IMR-90 (cell line): ENCODE measurements around the gene ATF6B. TPM values are rescaled to one million over a fixed set of nuclear protein-coding genes. Genes with fewer than 3 reads are reported as not detected.

ENCODE experiments used
- ATAC-seq: fragments of 200-7000 bp; cut with Tn5 transposase; 2 replicates; pipeline ENCODE4 v1.9.1; 2020; ENCODE audit warnings: low read depth, mild to moderate bottlenecking, moderate library complexity
- BruUV-seq: library from RNA; stranded (reverse); fragments of 400-500 nt; replicated peaks from 2 replicates; lab custom pipeline; 2021; lab: Mats Ljungman, UMichigan
- CTCF ChIA-PET: fragments of 300-600 bp; formaldehyde crosslinking; extraction: SDS; loops from one replicate; lab custom pipeline; 2021; ENCODE audit warnings: antibody characterized with exemption; lab: Yijun Ruan, JAX
- POLR2A ChIA-PET: fragments of 300-600 bp; sonication (Branson Sonifier 250); formaldehyde crosslinking; loops from one replicate; lab custom pipeline; 2022; ENCODE audit warnings: antibody characterized with exemption; ENCODE audit not compliant: unreplicated experiment; lab: Charles Lee
- DNase-seq: peaks from one replicate; pipeline ENCODE4 v3.0.0; 2013
- H2AFZ ChIP-seq: replicated peaks from 2 replicates; pipeline ENCODE3; 2013; ENCODE audit warnings: low read length, mild to moderate bottlenecking; ENCODE audit not compliant: poor library complexity
- H2AK5ac ChIP-seq: 2 replicates; pipeline ENCODE4 v1.6.1; 2013; ENCODE audit warnings: low read depth, low read length, inconsistent platforms
- H2AK9ac ChIP-seq: replicated peaks from 2 replicates; pipeline ENCODE3; 2013; ENCODE audit warnings: mild to moderate bottlenecking, low read depth, low read length, moderate library complexity; ENCODE audit not compliant: poor library complexity
- H2BK120ac ChIP-seq: 2 replicates; pipeline ENCODE4 v1.6.1; 2013; ENCODE audit warnings: low read depth, low read length, inconsistent platforms
- H2BK15ac ChIP-seq: 3 replicates; pipeline ENCODE4 v1.6.1; 2013; ENCODE audit warnings: low read depth, low read length, inconsistent platforms
- H2BK20ac ChIP-seq: 2 replicates; pipeline ENCODE4 v1.6.1; 2013; ENCODE audit warnings: low read depth, mild to moderate bottlenecking, inconsistent platforms, low read length, moderate library complexity
- H2BK5ac ChIP-seq: 2 replicates; pipeline ENCODE4 v1.6.1; 2013; ENCODE audit warnings: mild to moderate bottlenecking, low read depth, low read length, inconsistent platforms; ENCODE audit not compliant: poor library complexity, severe bottlenecking
- H3K14ac ChIP-seq: replicated peaks from 2 replicates; pipeline ENCODE4 v1.6.1; 2013; ENCODE audit warnings: low read depth, low read length, inconsistent platforms
- H3K18ac ChIP-seq: 2 replicates; pipeline ENCODE4 v1.6.1; 2013; ENCODE audit warnings: low read depth, low read length, control low read depth
- H3K23ac ChIP-seq: 2 replicates; pipeline ENCODE4 v1.6.1; 2013; ENCODE audit warnings: low read depth, low read length, inconsistent platforms
- H3K27ac ChIP-seq: 2 replicates; pipeline ENCODE4 v1.5.1; 2013; ENCODE audit warnings: mild to moderate bottlenecking, control low read depth, low read length; ENCODE audit not compliant: insufficient read depth
- H3K27me3 ChIP-seq: 2 replicates; pipeline ENCODE4 v1.6.1; 2013; ENCODE audit warnings: low read length; ENCODE audit not compliant: control insufficient read depth, insufficient read depth
- H3K36me3 ChIP-seq: 2 replicates; pipeline ENCODE4 v1.6.1; 2013; ENCODE audit warnings: low read length, mixed read lengths; ENCODE audit not compliant: control insufficient read depth, insufficient read depth
- H3K4ac ChIP-seq: 2 replicates; pipeline ENCODE4 v1.6.1; 2013; ENCODE audit warnings: low read depth, low read length, inconsistent platforms
- H3K4me1 ChIP-seq: 2 replicates; pipeline ENCODE4 v1.6.1; 2013; ENCODE audit warnings: low read length, mixed read lengths; ENCODE audit not compliant: control insufficient read depth, insufficient read depth
- H3K4me2 ChIP-seq: 2 replicates; pipeline ENCODE4 v1.6.1; 2013; ENCODE audit warnings: low read depth, mild to moderate bottlenecking, control low read depth, low read length, moderate library complexity
- H3K4me3 ChIP-seq: 2 replicates; pipeline ENCODE4 v1.5.1; 2013; ENCODE audit warnings: low read depth, mild to moderate bottlenecking, control low read depth, low read length, moderate library complexity; ENCODE audit not compliant: insufficient read depth
- H3K56ac ChIP-seq: 2 replicates; pipeline ENCODE4 v1.6.1; 2013; ENCODE audit warnings: low read length, inconsistent platforms; ENCODE audit not compliant: insufficient read depth; ENCODE audit errors: extremely low read depth
- H3K79me1 ChIP-seq, 2 experiments: 2 replicates each; pipeline ENCODE4 v1.6.1; 2013; ENCODE audit warnings: low read length in 2 of 2, inconsistent platforms in 1 of 2, low read depth in 1 of 2
- H3K9ac ChIP-seq: 2 replicates; pipeline ENCODE4 v1.6.1; 2013; ENCODE audit warnings: low read depth, low read length, control low read depth
- H3K9me1 ChIP-seq: 2 replicates; pipeline ENCODE4 v1.6.1; 2013; ENCODE audit warnings: low read length, inconsistent platforms; ENCODE audit not compliant: insufficient read depth
- H3K9me3 ChIP-seq: 2 replicates; pipeline ENCODE4 v1.6.1; 2013; ENCODE audit warnings: low read length; ENCODE audit not compliant: control insufficient read depth, insufficient read depth
- H4K20me1 ChIP-seq: 2 replicates; pipeline ENCODE4 v1.6.1; 2013; ENCODE audit warnings: low read length, inconsistent platforms; ENCODE audit not compliant: insufficient read depth
- H4K5ac ChIP-seq: 2 replicates; pipeline ENCODE4 v1.6.1; 2013; ENCODE audit warnings: mild to moderate bottlenecking, low read depth, low read length, control low read depth
- H4K8ac ChIP-seq, 2 experiments: 2 replicates each; pipeline ENCODE4 v1.6.1; 2013; ENCODE audit warnings: low read depth in 2 of 2, low read length in 2 of 2, control low read depth in 1 of 2, inconsistent platforms in 1 of 2
- H4K91ac ChIP-seq: 2 replicates; pipeline ENCODE4 v1.6.1; 2013; ENCODE audit warnings: low read depth, low read length, inconsistent platforms; ENCODE audit not compliant: insufficient read depth
- CEBPB ChIP-seq: IDR thresholded peaks from 2 replicates; pipeline ENCODE4 v1.6.1; 2012; ENCODE audit warnings: low read depth, low read length, improper control_type of control experiment
- CHD1 ChIP-seq: IDR thresholded peaks from 2 replicates; pipeline ENCODE4 v1.6.1; 2012; ENCODE audit warnings: low read depth, low read length, improper control_type of control experiment
- FOS ChIP-seq: fragments of 150-350 bp; IDR thresholded peaks from 2 replicates; pipeline ENCODE4 v1.6.1; 2016; ENCODE audit warnings: low read depth, low read length
- MAFK ChIP-seq: IDR thresholded peaks from 2 replicates; pipeline ENCODE4 v1.6.1; 2012; ENCODE audit warnings: low read depth, low read length, improper control_type of control experiment
- MAZ ChIP-seq: IDR thresholded peaks from 2 replicates; pipeline ENCODE4 v1.6.1; 2012; ENCODE audit warnings: low read depth, mild to moderate bottlenecking, low read length, improper control_type of control experiment, moderate library complexity, borderline replicate concordance
- MXI1 ChIP-seq: IDR thresholded peaks from 2 replicates; pipeline ENCODE4 v1.6.1; 2012; ENCODE audit warnings: low read depth, mild to moderate bottlenecking, low read length, moderate library complexity, borderline replicate concordance
- NFE2L2 ChIP-seq: fragments of 150-350 bp; IDR thresholded peaks from 2 replicates; pipeline ENCODE4 v1.6.1; 2016; ENCODE audit warnings: low read depth, mild to moderate bottlenecking, low read length
- POLR2A ChIP-seq: IDR thresholded peaks from 2 replicates; pipeline ENCODE4 v1.6.1; 2012; ENCODE audit warnings: mild to moderate bottlenecking, low read depth, low read length
- RAD21 ChIP-seq: IDR thresholded peaks from 2 replicates; pipeline ENCODE4 v1.6.1; 2012; ENCODE audit warnings: low read length, improper control_type of control experiment
- RCOR1 ChIP-seq: IDR thresholded peaks from 2 replicates; pipeline ENCODE4 v1.6.1; 2012; ENCODE audit warnings: mild to moderate bottlenecking, low read length, improper control_type of control experiment; ENCODE audit not compliant: insufficient replicate concordance
- RFX5 ChIP-seq: IDR thresholded peaks from 2 replicates; pipeline ENCODE4 v1.8.0; 2012; ENCODE audit warnings: low read depth, mild to moderate bottlenecking, low read length, moderate library complexity
- SMC3 ChIP-seq: fragments of 150-350 bp; IDR thresholded peaks from 2 replicates; pipeline ENCODE4 v1.6.1; 2016; ENCODE audit warnings: low read depth, mild to moderate bottlenecking, antibody characterized with exemption, low read length, moderate library complexity
- WGBS, 2 experiments: methylation state at CpG; one replicate each; pipeline versions ENCODE4 v1.1.5 to v1.1.7; 2013; ENCODE audit warnings: missing lambda C conversion rate in 2 of 2; ENCODE audit not compliant: insufficient read length in 1 of 2; ENCODE audit errors: extremely low coverage in 2 of 2; 5-methylcytosine and 5-hydroxymethylcytosine counted together
- dilution Hi-C: fragments of 300-500 bp; cut with HindIII; formaldehyde crosslinking; loops from one replicate; pipeline ENCODE4 v1.14.3; 2018; ENCODE audit warnings: low sequenced_read_pairs; ENCODE audit not compliant: unreplicated experiment
- in situ Hi-C: fragments of 300-500 bp; cut with MboI; formaldehyde crosslinking; loops from 3 replicates; pipeline ENCODE4 v1.14.3; 2019; ENCODE audit warnings: low sequenced_read_pairs, inconsistent platforms, mixed read lengths
- intact Hi-C: fragments of 100-400 bp; cut with micrococcal nuclease; formaldehyde crosslinking; loops from 2 replicates; pipeline ENCODE4 v1.10.0; 2022
- polyA plus RNA-seq, 3 experiments: library from polyadenylated mRNA; depleted of rRNA; stranded (reverse); fragments of >200 nt; gene quantifications; 2 replicates each; pipeline ENCODE4 v1.2.3, GENCODE V29; 2012; ENCODE audit warnings: low replicate concordance in 1 of 3
- total RNA-seq: library from RNA; depleted of rRNA; stranded (reverse); fragments of >200 nt; gene quantifications from 2 replicates; pipeline ENCODE4 v1.2.3, GENCODE V29; 2012
- TF ChIP-seq, protein P1 (sequence below): fragments of 150-350 bp; IDR thresholded peaks from 2 replicates; pipeline ENCODE4 v1.6.1; 2017; ENCODE audit warnings: mild to moderate bottlenecking, antibody characterized with exemption, low read length, low read depth
- TF ChIP-seq, protein P2 (sequence below): fragments of 150-350 bp; IDR thresholded peaks from 2 replicates; pipeline ENCODE4 v1.6.1; 2016; ENCODE audit warnings: low read depth, mild to moderate bottlenecking, low read length, moderate library complexity, borderline replicate concordance

The ATF6B gene
- total and polyA plus RNA-seq, 2 of the 4 experiments (the other 2 are of a cell fraction) = 7.9 to 69.6 TPM

DNA sequence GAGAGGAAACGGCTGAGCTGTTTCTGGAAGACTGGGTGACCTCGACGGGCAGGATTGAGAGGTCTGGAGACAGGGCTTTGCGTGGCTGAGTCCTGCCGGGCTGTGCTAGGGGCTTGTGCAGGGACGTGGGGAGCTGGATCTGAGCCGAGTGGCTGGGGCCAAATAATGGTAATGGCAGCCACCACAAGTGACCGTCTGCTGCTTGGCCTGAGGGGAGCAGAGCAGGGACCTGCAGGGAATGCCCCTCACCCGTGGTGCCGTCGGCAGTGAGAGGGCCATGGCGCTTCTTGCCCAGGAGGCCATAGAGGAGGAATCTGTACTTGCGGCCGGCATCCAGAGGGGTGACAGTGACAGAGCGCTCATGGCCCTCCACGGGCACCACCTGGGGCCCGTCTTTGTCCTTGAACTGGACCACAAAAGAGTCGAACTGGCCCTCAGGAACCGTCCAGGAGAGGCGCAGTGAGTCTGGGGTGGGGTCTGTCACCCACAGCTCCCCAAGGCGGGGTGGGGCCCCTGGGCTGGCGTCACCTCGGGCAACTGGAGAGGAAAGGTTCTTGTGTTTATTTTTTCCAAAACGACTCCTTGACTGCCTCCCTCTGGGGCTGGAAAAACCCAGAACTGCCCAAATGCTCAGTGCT is 58.0 kb downstream of the ATF6B start:
- Histone ChIP-seq H3K36me3 (no peaks in the 10 kb centered on the region), H3K4me1 (peaks cover 1% of the 10 kb centered on the region; the same call in 1 of the 2 replicates), H3K56ac (no peak overlapping the region), H3K9ac (no peak overlapping the region), H3K27me3 (peaks cover 11% of the 10 kb centered on the region), H3K4me3 (no peak overlapping the region), H4K5ac (no peak overlapping the region), H3K23ac (no peak overlapping the region), H3K14ac (no peak overlapping the region), H3K4ac (no peak overlapping the region), H3K79me1 (no peaks in the 10 kb centered on the region), H4K8ac (no peak overlapping the region), H2AFZ (no peak overlapping the region), H2BK20ac (no peak overlapping the region), H3K4me2 (no peak overlapping the region), H2BK15ac (no peak overlapping the region), H4K20me1 (0 out of 2 replicates have a peak, but pooled peaks cover 2% of the 10 kb centered on the region), H3K9me1 (0 out of 2 replicates have a peak, but pooled peaks cover 3% of the 10 kb centered on the region), H2BK5ac (no peak overlapping the region), H3K18ac (no peak overlapping the region), H3K9me3 (no peaks in the 10 kb centered on the region), H3K27ac (no peak overlapping the region), H2AK9ac (no peak overlapping the region), H2AK5ac (no peak overlapping the region), H4K91ac (no peak overlapping the region), H2BK120ac (no peak overlapping the region)
- no peak for TF ChIP-seq CHD1
- no peak for TF ChIP-seq SMC3
- TF ChIP-seq NFE2L2 = no peak
- TF ChIP-seq, protein P1, sequence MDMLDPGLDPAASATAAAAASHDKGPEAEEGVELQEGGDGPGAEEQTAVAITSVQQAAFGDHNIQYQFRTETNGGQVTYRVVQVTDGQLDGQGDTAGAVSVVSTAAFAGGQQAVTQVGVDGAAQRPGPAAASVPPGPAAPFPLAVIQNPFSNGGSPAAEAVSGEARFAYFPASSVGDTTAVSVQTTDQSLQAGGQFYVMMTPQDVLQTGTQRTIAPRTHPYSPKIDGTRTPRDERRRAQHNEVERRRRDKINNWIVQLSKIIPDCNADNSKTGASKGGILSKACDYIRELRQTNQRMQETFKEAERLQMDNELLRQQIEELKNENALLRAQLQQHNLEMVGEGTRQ = no peak
- no peak for TF ChIP-seq FOS
- TF ChIP-seq RFX5 = no peak
- TF ChIP-seq MAFK = no peak
- TF ChIP-seq RAD21 = no peak
- TF ChIP-seq RCOR1 = no peak
- no peak for TF ChIP-seq POLR2A
- no peak for TF ChIP-seq MAZ
- TF ChIP-seq, protein P2, sequence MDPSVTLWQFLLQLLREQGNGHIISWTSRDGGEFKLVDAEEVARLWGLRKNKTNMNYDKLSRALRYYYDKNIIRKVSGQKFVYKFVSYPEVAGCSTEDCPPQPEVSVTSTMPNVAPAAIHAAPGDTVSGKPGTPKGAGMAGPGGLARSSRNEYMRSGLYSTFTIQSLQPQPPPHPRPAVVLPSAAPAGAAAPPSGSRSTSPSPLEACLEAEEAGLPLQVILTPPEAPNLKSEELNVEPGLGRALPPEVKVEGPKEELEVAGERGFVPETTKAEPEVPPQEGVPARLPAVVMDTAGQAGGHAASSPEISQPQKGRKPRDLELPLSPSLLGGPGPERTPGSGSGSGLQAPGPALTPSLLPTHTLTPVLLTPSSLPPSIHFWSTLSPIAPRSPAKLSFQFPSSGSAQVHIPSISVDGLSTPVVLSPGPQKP = no peak
- TF ChIP-seq MXI1 = no peak
- TF ChIP-seq CEBPB = no peak
- ChIA-PET CTCF (no interaction called here), POLR2A (no interaction called here)
- in situ Hi-C loops = no loop called here
- no peak for DNase-seq
- no peak for ATAC-seq
- intact Hi-C loops = no loop called here
- 75% methylated on average over 10 of the region's 24 CpGs; no CpG with 5 or more reads in 1 of the 2 experiments for WGBS, 2 experiments
- no TSS peak for BruUV-seq
- dilution Hi-C loops = no loop called here
